ENCODE results near the gene EPS8L3. TPM values are rescaled to one million over a fixed set of nuclear protein-coding genes. Genes with fewer than 3 reads are reported as not detected.

The EPS8L3 gene
- not detected in 2 replicates for total RNA-seq

GRCh38 chr1:109763646-109764415 lies at the start of gene EPS8L3:
Gene EPS8L3, minus strand, starts transcription at chr1:109763923. Its CDS starts 2,174 bp downstream, at chr1:109761749.

GRCh38 chr1:109740615-109741373 lies 22.9 kb downstream of the EPS8L3 start, which contains the start of gene GSTM3:
Gene GSTM3, minus strand, starts transcription at chr1:109741038. Its CDS starts 751 bp downstream, at chr1:109740287.

GRCh38 chr1:109711593-109712320 lies 52.0 kb downstream of the EPS8L3 start, which contains the start of gene GSTM5:
Gene GSTM5, plus strand, starts transcription at chr1:109712251. Its CDS starts 62 bp downstream, at chr1:109712313.

Other genes with a start within 250 kb of the EPS8L3 start
- gene GPR61, start 224.1 kb downstream of the EPS8L3 start, total RNA-seq: under 0.01 and 0.34 TPM in 2 replicates
- 13.8 and 15.3 TPM in 2 replicates for gene GNAI3, start 215.3 kb downstream of the EPS8L3 start, total RNA-seq
- 0.34 and 0.79 TPM in 2 replicates for gene GNAT2, start 144.3 kb downstream of the EPS8L3 start, total RNA-seq
- 57.1 and 61.6 TPM in 2 replicates for gene AMPD2, start 144.1 kb downstream of the EPS8L3 start, total RNA-seq
- 15.6 and 15.9 TPM in 2 replicates for gene GSTM4, start 107.8 kb downstream of the EPS8L3 start, total RNA-seq
- 33.7 and 43.5 TPM in 2 replicates for gene GSTM2, start 95.9 kb downstream of the EPS8L3 start, total RNA-seq
- not detected in 2 replicates for gene GSTM1, start 76.1 kb downstream of the EPS8L3 start, total RNA-seq
- gene GSTM5, start 51.7 kb downstream of the EPS8L3 start, total RNA-seq: 3.9 and 13.4 TPM in 2 replicates
- gene GSTM3, start 22.9 kb downstream of the EPS8L3 start, total RNA-seq: 153 and 159 TPM in 2 replicates
- 19.1 and 38.9 TPM in 2 replicates for gene CSF1, start 146.9 kb upstream of the EPS8L3 start, total RNA-seq
- 47.1 and 48.1 TPM in 2 replicates for gene AHCYL1, start 220.8 kb upstream of the EPS8L3 start, total RNA-seq

Data from bronchial smooth muscle cell (primary cell).